ENCODE data around the gene EYA4. TPM values are rescaled to one million over a fixed set of nuclear protein-coding genes. Genes with fewer than 3 reads are reported as not detected.

EYA4 gene
- total and polyA plus RNA-seq, 5 donors from 2014 or later = not detected

DNA sequence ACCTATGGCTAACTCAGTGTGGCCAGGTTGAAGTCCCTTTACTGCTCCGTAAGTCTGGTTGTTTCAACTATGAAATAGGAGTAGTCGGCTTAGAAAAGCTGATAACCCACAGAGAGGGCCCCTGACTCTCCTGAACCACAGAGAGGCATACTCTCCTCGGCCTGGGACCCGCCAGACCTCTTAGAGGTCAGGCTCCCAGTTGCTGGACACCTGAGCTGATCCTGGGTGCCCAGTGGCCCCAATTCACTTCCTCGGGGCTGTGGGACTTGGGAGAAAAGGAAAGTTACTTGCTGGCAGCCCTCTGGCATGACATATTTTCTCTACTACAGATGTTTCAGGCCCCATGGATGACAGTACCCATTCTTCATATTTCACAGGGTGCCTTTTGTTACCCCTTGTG is 34.2 kb upstream of the EYA4 start:
- no peak overlapping the region for H3K27ac Mint-ChIP-seq

DNA sequence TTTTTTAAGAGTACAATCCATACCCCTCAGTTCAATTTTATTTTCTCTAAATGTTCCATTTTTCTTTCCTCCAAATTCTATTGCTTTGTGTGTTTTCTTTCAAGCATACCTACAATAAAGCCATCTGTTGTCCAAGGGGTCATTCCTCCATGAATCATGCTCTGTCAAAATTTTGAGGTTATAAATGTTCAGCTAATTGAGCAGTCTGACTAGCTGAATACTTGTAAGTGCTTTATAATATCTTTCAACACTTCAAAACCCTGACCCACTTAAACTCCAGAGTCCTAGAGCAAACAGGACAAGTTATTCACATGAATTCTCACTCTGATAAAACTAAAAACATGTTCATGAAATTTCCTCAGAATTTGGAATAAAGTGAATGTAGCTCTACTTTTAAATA is 33.4 kb upstream of the EYA4 start:
- ATAC-seq (ENCODE audit: low read depth in 2 of 2) (no peak), DNase-seq (no peak)
- no peaks in the 10 kb centered on the region for H3K36me3 Mint-ChIP-seq
- Histone ChIP-seq H3K4me3 (ENCODE audit: low read depth, low read length) (no peak overlapping the region), H3K27me3 (ENCODE audit: control insufficient read depth, insufficient read depth, low read length) (no peaks in the 10 kb centered on the region), H3K9me3 (ENCODE audit: control insufficient read depth in 2 of 2, low read length in 2 of 2) (no peaks in the 10 kb centered on the region), H3K27ac (ENCODE audit: insufficient read depth, low read length, poor library complexity, severe bottlenecking) (no peak overlapping the region), H3K4me1 (ENCODE audit: control insufficient read depth, insufficient read depth, low read length, poor library complexity, severe bottlenecking) (no peaks in the 10 kb centered on the region), H3K36me3 (ENCODE audit: control insufficient read depth, insufficient read depth, low read length) (no peaks in the 10 kb centered on the region)
- H3K4me1 Mint-ChIP-seq = no peaks in the 10 kb centered on the region
- H3K9me3 Mint-ChIP-seq = peaks cover 1 to 10% (median 4%) of the 10 kb centered on the region in 7 donors
- no peak overlapping the region for H3K27ac Mint-ChIP-seq
- H3K4me3 Mint-ChIP-seq = no peak overlapping the region
- no peaks in the 10 kb centered on the region for H3K27me3 Mint-ChIP-seq

More for the DNA sequence above, 34.2 kb upstream of the EYA4 start:
- H3K27ac ChIP-seq (ENCODE audit: insufficient read depth, low read length, poor library complexity, severe bottlenecking) = no peak overlapping the region
- H3K27me3 Mint-ChIP-seq = no peaks in the 10 kb centered on the region
- peaks cover 0 to 8% (median 3%) of the 10 kb centered on the region in 7 donors for H3K9me3 Mint-ChIP-seq
- no peaks in the 10 kb centered on the region for H3K9me3 ChIP-seq (ENCODE audit: control insufficient read depth in 2 of 2, low read length in 2 of 2)
- H3K36me3 ChIP-seq (ENCODE audit: control insufficient read depth, insufficient read depth, low read length) = no peaks in the 10 kb centered on the region
- no peak overlapping the region for H3K4me3 Mint-ChIP-seq
- ATAC-seq (ENCODE audit: low read depth in 2 of 2) (no peak), DNase-seq (no peak)
- H3K4me1 ChIP-seq (ENCODE audit: control insufficient read depth, insufficient read depth, low read length, poor library complexity, severe bottlenecking) = no peaks in the 10 kb centered on the region
- H3K4me3 ChIP-seq (ENCODE audit: low read depth, low read length) = no peak overlapping the region
- no peaks in the 10 kb centered on the region for H3K36me3 Mint-ChIP-seq
- no peaks in the 10 kb centered on the region for H3K27me3 ChIP-seq (ENCODE audit: control insufficient read depth, insufficient read depth, low read length)
- H3K4me1 Mint-ChIP-seq = no peaks in the 10 kb centered on the region

GRCh38 chr6:133208183-133208755 is 32.9 kb upstream of the EYA4 start:
- H3K27me3 Mint-ChIP-seq = no peaks in the 10 kb centered on the region
- H3K27ac Mint-ChIP-seq = no peak overlapping the region
- no peak overlapping the region for H3K4me3 ChIP-seq (ENCODE audit: low read depth, low read length)

GRCh38 chr6:133214267-133214666 is 26.9 kb upstream of the EYA4 start:
- no peaks in the 10 kb centered on the region for H3K27me3 ChIP-seq (ENCODE audit: control insufficient read depth, insufficient read depth, low read length)
- H3K27ac ChIP-seq (ENCODE audit: insufficient read depth, low read length, poor library complexity, severe bottlenecking) = no peak overlapping the region
- no peak overlapping the region for H3K4me3 ChIP-seq (ENCODE audit: low read depth, low read length)
- Mint-ChIP-seq H3K4me1 (no peaks in the 10 kb centered on the region), H3K9me3 (peaks cover 0 to 6% (median 3%) of the 10 kb centered on the region in 7 donors), H3K27ac (no peak overlapping the region), H3K4me3 (no peak overlapping the region), H3K27me3 (no peaks in the 10 kb centered on the region), H3K36me3 (no peaks in the 10 kb centered on the region)
- no peaks in the 10 kb centered on the region for H3K4me1 ChIP-seq (ENCODE audit: control insufficient read depth, insufficient read depth, low read length, poor library complexity, severe bottlenecking)
- DNase-seq (no peak), ATAC-seq (ENCODE audit: low read depth in 2 of 2) (no peak)
- no peaks in the 10 kb centered on the region for H3K36me3 ChIP-seq (ENCODE audit: control insufficient read depth, insufficient read depth, low read length)
- H3K9me3 ChIP-seq (ENCODE audit: control insufficient read depth in 2 of 2, low read length in 2 of 2) = no peaks in the 10 kb centered on the region

More at GRCh38 chr6:133208183-133208755, 32.9 kb upstream of the EYA4 start:
- Histone ChIP-seq H3K9me3 (ENCODE audit: control insufficient read depth in 2 of 2, low read length in 2 of 2) (no peaks in the 10 kb centered on the region), H3K27ac (ENCODE audit: insufficient read depth, low read length, poor library complexity, severe bottlenecking) (no peak overlapping the region), H3K36me3 (ENCODE audit: control insufficient read depth, insufficient read depth, low read length) (no peaks in the 10 kb centered on the region), H3K4me1 (ENCODE audit: control insufficient read depth, insufficient read depth, low read length, poor library complexity, severe bottlenecking) (no peaks in the 10 kb centered on the region), H3K27me3 (ENCODE audit: control insufficient read depth, insufficient read depth, low read length) (no peaks in the 10 kb centered on the region)
- H3K36me3 Mint-ChIP-seq = no peaks in the 10 kb centered on the region
- DNase-seq (no peak), ATAC-seq (ENCODE audit: low read depth in 2 of 2) (no peak)
- peaks cover 1 to 10% (median 4%) of the 10 kb centered on the region in 7 donors for H3K9me3 Mint-ChIP-seq
- no peaks in the 10 kb centered on the region for H3K4me1 Mint-ChIP-seq
- H3K4me3 Mint-ChIP-seq = no peak overlapping the region

DNA sequence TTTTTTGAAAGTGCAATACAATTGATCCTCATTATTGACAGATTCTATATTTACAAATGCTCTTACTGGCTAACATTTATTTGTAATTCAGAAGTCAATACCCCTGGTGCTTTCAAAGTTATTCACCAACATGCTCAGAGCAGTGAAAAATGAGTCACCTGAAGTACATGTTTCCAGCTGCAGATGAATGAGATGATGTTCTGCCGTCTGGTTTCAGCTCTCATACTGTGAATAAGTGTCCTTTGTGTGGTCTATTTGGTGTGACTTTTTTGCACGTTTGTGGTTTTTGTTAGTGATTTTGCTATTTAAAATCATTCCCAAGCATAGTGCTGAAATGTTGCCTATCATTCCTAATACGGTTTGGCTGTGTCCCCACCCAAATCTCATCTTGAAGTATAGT is 22.3 kb upstream of the EYA4 start:
- Mint-ChIP-seq H3K4me3 (no peak overlapping the region), H3K36me3 (no peaks in the 10 kb centered on the region), H3K27ac (no peak overlapping the region), H3K27me3 (no peaks in the 10 kb centered on the region), H3K9me3 (peaks cover 0 to 3% (median 0%) of the 10 kb centered on the region in 7 donors), H3K4me1 (no peaks in the 10 kb centered on the region)
- DNase-seq (no peak), ATAC-seq (ENCODE audit: low read depth in 2 of 2) (no peak)
- Histone ChIP-seq H3K4me3 (ENCODE audit: low read depth, low read length) (no peak overlapping the region), H3K4me1 (ENCODE audit: control insufficient read depth, insufficient read depth, low read length, poor library complexity, severe bottlenecking) (no peaks in the 10 kb centered on the region), H3K27me3 (ENCODE audit: control insufficient read depth, insufficient read depth, low read length) (no peaks in the 10 kb centered on the region), H3K27ac (ENCODE audit: insufficient read depth, low read length, poor library complexity, severe bottlenecking) (no peak overlapping the region), H3K36me3 (ENCODE audit: control insufficient read depth, insufficient read depth, low read length) (no peaks in the 10 kb centered on the region), H3K9me3 (ENCODE audit: control insufficient read depth in 2 of 2, low read length in 2 of 2) (no peaks in the 10 kb centered on the region)

GRCh38 chr6:133223452-133224029 is 17.6 kb upstream of the EYA4 start:
- H3K4me1 Mint-ChIP-seq = no peaks in the 10 kb centered on the region
- Histone ChIP-seq H3K4me3 (ENCODE audit: low read depth, low read length) (no peak overlapping the region), H3K27ac (ENCODE audit: insufficient read depth, low read length, poor library complexity, severe bottlenecking) (no peak overlapping the region), H3K4me1 (ENCODE audit: control insufficient read depth, insufficient read depth, low read length, poor library complexity, severe bottlenecking) (no peaks in the 10 kb centered on the region), H3K36me3 (ENCODE audit: control insufficient read depth, insufficient read depth, low read length) (no peaks in the 10 kb centered on the region), H3K27me3 (ENCODE audit: control insufficient read depth, insufficient read depth, low read length) (no peaks in the 10 kb centered on the region), H3K9me3 (ENCODE audit: control insufficient read depth in 2 of 2, low read length in 2 of 2) (no peaks in the 10 kb centered on the region)
- no peak overlapping the region for H3K4me3 Mint-ChIP-seq
- H3K27ac Mint-ChIP-seq = no peak overlapping the region
- H3K9me3 Mint-ChIP-seq = peaks cover 0 to 4% (median 0%) of the 10 kb centered on the region in 7 donors
- H3K36me3 Mint-ChIP-seq = no peaks in the 10 kb centered on the region
- DNase-seq (no peak), ATAC-seq (ENCODE audit: low read depth in 2 of 2) (no peak)
- H3K27me3 Mint-ChIP-seq = no peaks in the 10 kb centered on the region

GRCh38 chr6:133225560-133225959 is 15.6 kb upstream of the EYA4 start:
- H3K4me1 Mint-ChIP-seq = no peaks in the 10 kb centered on the region
- H3K4me1 ChIP-seq (ENCODE audit: control insufficient read depth, insufficient read depth, low read length, poor library complexity, severe bottlenecking) = no peaks in the 10 kb centered on the region
- no peaks in the 10 kb centered on the region for H3K27me3 ChIP-seq (ENCODE audit: control insufficient read depth, insufficient read depth, low read length)
- peaks cover 0 to 2% (median 0%) of the 10 kb centered on the region in 7 donors for H3K9me3 Mint-ChIP-seq
- no peak overlapping the region for H3K4me3 ChIP-seq (ENCODE audit: low read depth, low read length)
- no peaks in the 10 kb centered on the region for H3K36me3 ChIP-seq (ENCODE audit: control insufficient read depth, insufficient read depth, low read length)
- ATAC-seq (ENCODE audit: low read depth in 2 of 2) (no peak), DNase-seq (no peak)
- no peaks in the 10 kb centered on the region for H3K9me3 ChIP-seq (ENCODE audit: control insufficient read depth in 2 of 2, low read length in 2 of 2)
- no peaks in the 10 kb centered on the region for H3K27me3 Mint-ChIP-seq
- H3K27ac ChIP-seq (ENCODE audit: insufficient read depth, low read length, poor library complexity, severe bottlenecking) = no peak overlapping the region
- no peaks in the 10 kb centered on the region for H3K36me3 Mint-ChIP-seq
- H3K27ac Mint-ChIP-seq = no peak overlapping the region
- H3K4me3 Mint-ChIP-seq = no peak overlapping the region

GRCh38 chr6:133227344-133227743 is 13.8 kb upstream of the EYA4 start:
- Histone ChIP-seq H3K4me1 (ENCODE audit: control insufficient read depth, insufficient read depth, low read length, poor library complexity, severe bottlenecking) (no peaks in the 10 kb centered on the region), H3K9me3 (ENCODE audit: control insufficient read depth in 2 of 2, low read length in 2 of 2) (no peaks in the 10 kb centered on the region), H3K27ac (ENCODE audit: insufficient read depth, low read length, poor library complexity, severe bottlenecking) (no peak overlapping the region), H3K4me3 (ENCODE audit: low read depth, low read length) (no peak overlapping the region), H3K27me3 (ENCODE audit: control insufficient read depth, insufficient read depth, low read length) (no peaks in the 10 kb centered on the region), H3K36me3 (ENCODE audit: control insufficient read depth, insufficient read depth, low read length) (no peaks in the 10 kb centered on the region)
- Mint-ChIP-seq H3K27me3 (no peaks in the 10 kb centered on the region), H3K4me1 (no peaks in the 10 kb centered on the region), H3K27ac (no peak overlapping the region), H3K36me3 (no peaks in the 10 kb centered on the region), H3K4me3 (no peak overlapping the region), H3K9me3 (peaks cover 0 to 2% (median 0%) of the 10 kb centered on the region in 7 donors)
- DNase-seq (no peak), ATAC-seq (ENCODE audit: low read depth in 2 of 2) (no peak)
